KMS-11 (cell line): ENCODE measurements around the gene NPHP4.

Experiments used
- H2AFZ ChIP-seq: fragments of 200-600 bp; sonication (generic); 2 replicates; pipeline ENCODE4 v1.6.1; 2016; ENCODE audit warnings: antibody characterized with exemption, mixed run types, low read depth
- H3K27ac ChIP-seq: fragments of 200-600 bp; sonication (generic); 2 replicates; pipeline ENCODE4 v1.6.1; 2016; ENCODE audit warnings: mild to moderate bottlenecking, mixed run types
- H3K27me3 ChIP-seq: fragments of 200-600 bp; sonication (generic); 2 replicates; pipeline ENCODE4 v1.6.1; 2017; ENCODE audit warnings: mild to moderate bottlenecking, low read depth, mixed run types, moderate library complexity; ENCODE audit not compliant: insufficient read depth
- H3K36me3 ChIP-seq: fragments of 200-600 bp; sonication (generic); 2 replicates; pipeline ENCODE4 v1.6.1; 2017; ENCODE audit warnings: mild to moderate bottlenecking, mixed run types; ENCODE audit not compliant: insufficient read depth
- H3K4me1 ChIP-seq: fragments of 200-600 bp; sonication (generic); 2 replicates; pipeline ENCODE4 v1.6.1; 2016; ENCODE audit warnings: mild to moderate bottlenecking, low read depth, mixed run types; ENCODE audit not compliant: poor library complexity, severe bottlenecking
- H3K4me2 ChIP-seq: fragments of 200-600 bp; sonication (generic); 2 replicates; pipeline ENCODE4 v1.7.0; 2016; ENCODE audit warnings: mild to moderate bottlenecking, mixed run types
- H3K4me3 ChIP-seq: fragments of 200-600 bp; sonication (generic); IDR thresholded peaks from 2 replicates; pipeline ENCODE4 v1.6.1; 2017; ENCODE audit warnings: low read depth, low read length, mixed read lengths; ENCODE audit not compliant: insufficient read depth
- H3K79me2 ChIP-seq: fragments of 200-600 bp; sonication (generic); 2 replicates; pipeline ENCODE4 v1.6.1; 2016; ENCODE audit warnings: low read depth, mixed run types; ENCODE audit not compliant: insufficient read depth
- H3K9ac ChIP-seq: fragments of 200-600 bp; sonication (generic); 2 replicates; pipeline ENCODE4 v1.6.1; 2016; ENCODE audit warnings: mild to moderate bottlenecking, mixed run types
- H4K20me1 ChIP-seq: fragments of 200-600 bp; sonication (generic); 2 replicates; pipeline ENCODE4 v1.6.1; 2016; ENCODE audit warnings: mild to moderate bottlenecking, mixed run types; ENCODE audit not compliant: insufficient read depth
- TF ChIP-seq, protein P1 (sequence below): fragments of 200-600 bp; sonication (generic); conservative IDR thresholded peaks from 2 replicates; pipeline ENCODE4 v1.6.1; 2017; ENCODE audit warnings: low read depth, mild to moderate bottlenecking, antibody characterized with exemption, low read length, moderate library complexity, mixed read lengths

The NPHP4 gene

GRCh38 chr1:5981009-5981380 is 11.2 kb downstream of the NPHP4 start:
- TF ChIP-seq, protein P1, sequence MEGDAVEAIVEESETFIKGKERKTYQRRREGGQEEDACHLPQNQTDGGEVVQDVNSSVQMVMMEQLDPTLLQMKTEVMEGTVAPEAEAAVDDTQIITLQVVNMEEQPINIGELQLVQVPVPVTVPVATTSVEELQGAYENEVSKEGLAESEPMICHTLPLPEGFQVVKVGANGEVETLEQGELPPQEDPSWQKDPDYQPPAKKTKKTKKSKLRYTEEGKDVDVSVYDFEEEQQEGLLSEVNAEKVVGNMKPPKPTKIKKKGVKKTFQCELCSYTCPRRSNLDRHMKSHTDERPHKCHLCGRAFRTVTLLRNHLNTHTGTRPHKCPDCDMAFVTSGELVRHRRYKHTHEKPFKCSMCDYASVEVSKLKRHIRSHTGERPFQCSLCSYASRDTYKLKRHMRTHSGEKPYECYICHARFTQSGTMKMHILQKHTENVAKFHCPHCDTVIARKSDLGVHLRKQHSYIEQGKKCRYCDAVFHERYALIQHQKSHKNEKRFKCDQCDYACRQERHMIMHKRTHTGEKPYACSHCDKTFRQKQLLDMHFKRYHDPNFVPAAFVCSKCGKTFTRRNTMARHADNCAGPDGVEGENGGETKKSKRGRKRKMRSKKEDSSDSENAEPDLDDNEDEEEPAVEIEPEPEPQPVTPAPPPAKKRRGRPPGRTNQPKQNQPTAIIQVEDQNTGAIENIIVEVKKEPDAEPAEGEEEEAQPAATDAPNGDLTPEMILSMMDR, result no peak
- Histone ChIP-seq H3K9ac (no peak overlapping the region), H3K79me2 (no peaks in the 10 kb centered on the region), H3K4me2 (no peak overlapping the region), H3K4me1 (peaks cover 9% of the 10 kb centered on the region), H3K4me3 (no peak overlapping the region), H3K36me3 (no peaks in the 10 kb centered on the region), H3K27ac (no peak overlapping the region), H4K20me1 (no peaks in the 10 kb centered on the region), H3K27me3 (no peaks in the 10 kb centered on the region), H2AFZ (no peak overlapping the region)

DNA sequence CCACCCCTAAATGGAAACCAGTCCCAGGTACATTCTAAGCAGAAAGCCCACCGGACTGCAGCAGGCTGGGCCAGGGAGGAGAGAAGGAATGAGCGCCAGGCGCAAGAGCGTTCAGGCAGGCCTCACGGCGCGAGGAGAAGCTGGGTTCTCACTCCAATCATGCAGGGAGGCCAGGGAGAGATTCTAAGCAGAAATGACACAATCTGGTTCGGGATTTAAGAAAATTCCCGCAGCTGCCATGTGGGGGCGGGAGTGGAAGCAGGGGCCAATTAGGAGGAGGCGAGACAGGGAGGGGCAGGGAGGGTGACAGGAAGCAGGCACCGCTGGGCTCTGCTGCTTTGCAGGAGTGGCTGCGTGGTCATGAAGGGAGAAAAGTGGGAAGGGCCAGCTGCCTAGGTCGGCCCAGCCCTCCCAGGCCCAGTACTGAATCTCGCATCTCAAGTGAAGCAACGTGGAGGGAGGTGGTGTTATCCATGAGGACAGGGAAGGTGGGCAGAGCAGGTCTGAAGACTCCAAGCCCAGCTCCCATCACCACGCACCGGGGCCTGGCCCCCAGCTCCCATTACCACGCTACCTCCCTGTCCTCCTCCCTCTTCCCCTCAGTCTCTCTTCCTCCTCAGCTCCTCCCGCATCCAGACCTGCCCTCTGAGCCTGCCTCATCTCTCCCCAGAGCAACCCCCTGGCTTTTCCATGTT is 11.8 kb downstream of the NPHP4 start:
- Histone ChIP-seq H3K36me3 (no peaks in the 10 kb centered on the region), H3K4me3 (no peak overlapping the region), H3K9ac (no peak overlapping the region), H3K27me3 (no peaks in the 10 kb centered on the region), H2AFZ (no peak overlapping the region), H3K27ac (no peak overlapping the region), H3K4me1 (peaks cover 3% of the 10 kb centered on the region), H3K79me2 (no peaks in the 10 kb centered on the region), H4K20me1 (no peaks in the 10 kb centered on the region), H3K4me2 (no peak overlapping the region)
- TF ChIP-seq, protein P1, result no peak

- Histone ChIP-seq H2AFZ (no peak overlapping the region), H3K4me3 (no peak overlapping the region), H3K4me1 (no peaks in the 10 kb centered on the region), H3K27ac (no peak overlapping the region), H3K79me2 (no peaks in the 10 kb centered on the region), H4K20me1 (no peaks in the 10 kb centered on the region), H3K4me2 (no peak overlapping the region), H3K27me3 (no peaks in the 10 kb centered on the region), H3K9ac (no peak overlapping the region), H3K36me3 (no peaks in the 10 kb centered on the region)
- TF ChIP-seq, protein P1, result no peak
Measured at GRCh38 chr1:5979536-5980313, 12.5 kb downstream of the NPHP4 start.

GRCh38 chr1:5978452-5978851 is 13.8 kb downstream of the NPHP4 start:
- Histone ChIP-seq H3K4me2 (no peak overlapping the region), H3K9ac (no peak overlapping the region), H4K20me1 (no peaks in the 10 kb centered on the region), H3K27ac (no peak overlapping the region), H3K36me3 (no peaks in the 10 kb centered on the region), H3K27me3 (no peaks in the 10 kb centered on the region), H3K4me1 (no peaks in the 10 kb centered on the region), H3K79me2 (no peaks in the 10 kb centered on the region), H2AFZ (no peak overlapping the region), H3K4me3 (no peak overlapping the region)
- TF ChIP-seq, protein P1, result no peak
